Psoas muscle (tissue), 8 donors: ENCODE measurements around the gene TMTC3. TPM values are rescaled to one million over a fixed set of nuclear protein-coding genes. Genes with fewer than 3 reads are reported as not detected.

Experiments used
- ATAC-seq, 4 donors: fragments of 200-7000 bp; cut with Tn5 transposase; one replicate each; pipeline ENCODE4 v1.9.1; 2020; ENCODE audit warnings: moderate library complexity in 3 of 4, mild to moderate bottlenecking in 2 of 4
- DNase-seq, 2 donors: peaks; one replicate each; pipeline ENCODE4 v3.0.0-alpha.2; 2020
- H3K27ac ChIP-seq: fragments of 200-600 bp; one replicate; pipeline ENCODE4 v1.8.0; 2022
- H3K27me3 ChIP-seq, 3 donors: fragments of 200-600 bp in 1 of 3; one replicate each; pipeline versions ENCODE4 v1.6.1 to v1.8.0; 2013 to 2022; ENCODE audit warnings: low read length in 2 of 3, mild to moderate bottlenecking in 2 of 3, moderate library complexity in 1 of 3; ENCODE audit not compliant: insufficient read depth in 3 of 3
- H3K36me3 ChIP-seq, 2 donors: fragments of 200-600 bp in 1 of 2; one replicate each; pipeline versions ENCODE4 v1.6.1 to v1.8.0; 2013 to 2022; ENCODE audit warnings: low read depth in 1 of 2, mild to moderate bottlenecking in 1 of 2, moderate library complexity in 1 of 2; ENCODE audit not compliant: insufficient read depth in 1 of 2
- H3K4me1 ChIP-seq: fragments of 200-600 bp; one replicate; pipeline ENCODE4 v1.8.0; 2022
- H3K4me3 ChIP-seq: fragments of 200-600 bp; one replicate; pipeline ENCODE4 v1.8.0; 2022; ENCODE audit warnings: mild to moderate bottlenecking
- H3K9me3 ChIP-seq: fragments of 200-600 bp; one replicate; pipeline ENCODE4 v1.8.0; 2022
- WGBS, 3 donors: extraction: QIAGEN DNeasy Blood & Tissue Kit; methylation state at CpG; one replicate each; pipeline versions ENCODE4 v1.1.6 to v1.1.7; 2013; 5-methylcytosine and 5-hydroxymethylcytosine counted together
- intact Hi-C, 2 donors: fragments of 100-400 bp; cut with DNase I; formaldehyde crosslinking; loops; one replicate each; pipeline versions ENCODE4 v1.11.0 to v1.14.2; 2022
- polyA plus RNA-seq, 3 donors: library from polyadenylated mRNA; stranded (reverse); fragments of 200-250 nt; gene quantifications; one replicate each; pipeline ENCODE4 v1.2.3, GENCODE V29; 2013
- total RNA-seq, 4 donors: library from RNA; stranded (reverse); fragmentation: NEBNext Ultra II Directional in 2 of 4; extraction: Animal tissue kit (Norgen Biotek cat#: 25700) in 2 of 4; gene quantifications; one replicate each; pipeline versions ENCODE4 v1.2.1 to v1.2.4, GENCODE V29; 2021 to 2023
- TF ChIP-seq, protein P1 (sequence below): fragments of 200-600 bp; IDR thresholded peaks from one replicate; pipeline ENCODE4 v1.8.0; 2022; ENCODE audit warnings: antibody characterized with exemption
- donor health status: healthy with polysubstance abuse.
- donor health status: DM: no; HTN: no; CAD: no; lungs with moderate emphysema.
- donor health status: Bipolar disorder and iron deficiency.
- donor health status: healthy.
- donor health status: DM: yes; HTN: yes; CAD: no.
- donor health status: DM: no; HTN: no; CAD: no.
- donor health status: DM: no; HTN: no; CAD: no.
- donor health status: DM: yes; HTN: yes; CAD: no.

The TMTC3 gene
- total and polyA plus RNA-seq, 7 donors: 1.4 to 8.5 (median 5.5) TPM

DNA sequence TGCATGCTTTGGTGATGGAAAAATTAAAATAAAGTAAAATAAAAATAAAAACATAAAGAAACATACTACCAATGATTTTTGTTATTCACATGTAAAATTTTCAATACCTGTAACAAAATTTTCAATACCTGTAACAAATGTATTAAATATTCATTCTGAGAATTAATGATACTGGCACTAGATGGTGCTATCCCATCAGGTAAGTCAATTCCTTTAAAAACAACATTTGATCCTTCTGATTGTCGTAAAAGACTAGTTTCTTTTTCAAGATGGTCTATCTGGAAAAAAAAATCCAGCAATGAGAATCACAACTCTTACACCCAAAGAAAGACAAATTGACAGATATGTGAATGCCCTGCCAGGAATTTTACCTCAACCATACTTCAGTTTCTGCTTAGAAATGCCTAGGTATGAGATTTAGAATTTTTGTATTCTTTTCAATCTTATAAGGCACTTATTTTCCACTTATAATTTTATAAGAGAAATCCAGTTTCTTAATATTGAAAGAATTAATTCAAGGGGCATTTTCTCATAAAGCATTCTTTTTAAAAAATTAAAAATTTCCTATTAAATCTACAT, 30.9 kb upstream of the TMTC3 start:
- ATAC-seq (no peak), DNase-seq (no peak)
- intact Hi-C loops: loop anchor here in 1 of 2 donors (10.0 kb wide), 1 partner anchor 884 kb away; no protein-coding TSS in a partner anchor
- H3K36me3 ChIP-seq: peaks cover 0 to 78% of the 10 kb centered on the region in 2 donors
- H3K4me3 ChIP-seq: no peak overlapping the region
- H3K4me1 ChIP-seq: no peaks in the 10 kb centered on the region
- H3K27ac ChIP-seq: no peak overlapping the region
- H3K27me3 ChIP-seq: no peaks in the 10 kb centered on the region
- no peaks in the 10 kb centered on the region for H3K9me3 ChIP-seq
- TF ChIP-seq, protein P1, sequence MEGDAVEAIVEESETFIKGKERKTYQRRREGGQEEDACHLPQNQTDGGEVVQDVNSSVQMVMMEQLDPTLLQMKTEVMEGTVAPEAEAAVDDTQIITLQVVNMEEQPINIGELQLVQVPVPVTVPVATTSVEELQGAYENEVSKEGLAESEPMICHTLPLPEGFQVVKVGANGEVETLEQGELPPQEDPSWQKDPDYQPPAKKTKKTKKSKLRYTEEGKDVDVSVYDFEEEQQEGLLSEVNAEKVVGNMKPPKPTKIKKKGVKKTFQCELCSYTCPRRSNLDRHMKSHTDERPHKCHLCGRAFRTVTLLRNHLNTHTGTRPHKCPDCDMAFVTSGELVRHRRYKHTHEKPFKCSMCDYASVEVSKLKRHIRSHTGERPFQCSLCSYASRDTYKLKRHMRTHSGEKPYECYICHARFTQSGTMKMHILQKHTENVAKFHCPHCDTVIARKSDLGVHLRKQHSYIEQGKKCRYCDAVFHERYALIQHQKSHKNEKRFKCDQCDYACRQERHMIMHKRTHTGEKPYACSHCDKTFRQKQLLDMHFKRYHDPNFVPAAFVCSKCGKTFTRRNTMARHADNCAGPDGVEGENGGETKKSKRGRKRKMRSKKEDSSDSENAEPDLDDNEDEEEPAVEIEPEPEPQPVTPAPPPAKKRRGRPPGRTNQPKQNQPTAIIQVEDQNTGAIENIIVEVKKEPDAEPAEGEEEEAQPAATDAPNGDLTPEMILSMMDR: peak; percentile 44
- 10 to 15% (median 11%) methylated on average over 1 of the region's 1 CpG for WGBS, 3 donors

DNA sequence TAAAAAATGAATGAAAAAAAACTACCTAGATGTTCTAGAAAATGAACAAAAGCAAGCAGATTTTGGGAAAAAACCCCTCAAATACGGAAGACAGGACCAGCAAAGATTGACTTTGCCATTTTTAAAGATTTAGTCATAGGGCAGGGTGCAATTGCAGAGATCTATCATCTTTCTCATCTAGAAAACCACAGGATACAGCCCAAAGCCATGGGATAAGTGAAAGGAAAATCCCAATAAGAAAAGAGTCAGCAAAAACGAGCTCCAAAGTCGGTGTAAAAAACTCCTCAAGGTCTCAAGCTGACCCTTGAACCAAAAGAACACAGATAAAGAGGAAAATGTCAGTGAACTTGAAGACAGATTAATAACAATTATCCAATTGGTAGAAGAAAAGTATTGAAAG, 28.2 kb upstream of the TMTC3 start:
- Histone ChIP-seq H3K27ac (no peak overlapping the region), H3K9me3 (no peaks in the 10 kb centered on the region), H3K4me3 (no peak overlapping the region), H3K4me1 (no peaks in the 10 kb centered on the region), H3K36me3 (peaks cover 0 to 81% of the 10 kb centered on the region in 2 donors), H3K27me3 (no peaks in the 10 kb centered on the region)
- WGBS, 3 donors: 53 to 72% (median 57%) methylated on average over 3 of the region's 3 CpGs
- DNase-seq (no peak), ATAC-seq (no peak)
- TF ChIP-seq, protein P1: no peak
- intact Hi-C loops: loop anchor here in 1 of 2 donors (10.0 kb wide), 1 partner anchor 881 kb away; no protein-coding TSS in a partner anchor

DNA sequence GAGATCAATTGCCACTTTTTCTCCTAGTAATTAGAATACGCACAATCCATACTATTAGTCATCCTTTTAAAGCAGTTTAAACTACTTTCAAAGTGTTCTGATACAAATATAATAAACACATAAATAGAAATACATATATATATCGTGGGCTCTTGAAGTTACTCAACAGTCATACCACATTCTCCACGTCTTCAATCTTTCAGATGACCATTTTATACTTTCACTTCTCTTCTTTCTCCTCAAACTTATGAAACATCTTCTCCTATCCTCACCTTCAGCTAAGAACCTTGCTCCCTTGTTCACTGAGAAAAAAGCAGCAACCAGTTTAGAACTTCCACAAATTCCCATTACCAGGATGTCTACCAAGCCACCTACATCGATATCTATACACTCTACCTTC, 19.4 kb upstream of the TMTC3 start:
- TF ChIP-seq, protein P1: no peak
- H3K27ac ChIP-seq: no peak overlapping the region
- no peaks in the 10 kb centered on the region for H3K4me1 ChIP-seq
- H3K36me3 ChIP-seq: peaks cover 0 to 89% of the 10 kb centered on the region in 2 donors
- H3K27me3 ChIP-seq: no peaks in the 10 kb centered on the region
- H3K4me3 ChIP-seq: no peak overlapping the region
- intact Hi-C loops: loop anchor here in 1 of 2 donors (5.0 kb wide), 1 partner anchor 40 kb away; no protein-coding TSS in a partner anchor
- no peaks in the 10 kb centered on the region for H3K9me3 ChIP-seq
- no peak for ATAC-seq
- no peak for DNase-seq
- 71 to 87% (median 72%) methylated on average over 4 of the region's 4 CpGs for WGBS, 3 donors

DNA sequence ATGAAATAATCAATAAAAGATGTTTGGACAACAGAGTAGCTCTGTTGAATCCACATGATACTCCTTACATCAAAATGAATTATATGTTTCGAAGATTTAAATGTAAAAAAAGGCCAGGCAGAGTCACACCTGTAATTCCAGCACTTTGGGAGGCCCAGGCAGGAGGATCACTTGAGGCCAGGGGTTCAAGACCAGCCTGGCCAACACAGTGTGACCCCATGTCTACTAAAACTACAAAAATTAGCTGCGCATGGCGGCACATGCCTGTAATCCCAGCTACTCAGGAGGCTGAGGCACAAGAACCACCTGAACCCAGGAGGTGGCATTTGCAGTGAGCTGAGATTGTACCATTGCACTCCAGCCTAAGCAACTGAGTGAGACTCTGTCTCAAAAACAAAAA, 15.0 kb upstream of the TMTC3 start:
- Histone ChIP-seq H3K9me3 (no peaks in the 10 kb centered on the region), H3K36me3 (peaks cover 0 to 80% of the 10 kb centered on the region in 2 donors), H3K27me3 (no peaks in the 10 kb centered on the region), H3K4me3 (no peak overlapping the region), H3K4me1 (no peaks in the 10 kb centered on the region), H3K27ac (no peak overlapping the region)
- TF ChIP-seq, protein P1: no peak
- 96 to 99% (median 97%) methylated on average over 3 of the region's 3 CpGs for WGBS, 3 donors
- intact Hi-C loops: no loop called here
- ATAC-seq (no peak), DNase-seq (no peak)

DNA sequence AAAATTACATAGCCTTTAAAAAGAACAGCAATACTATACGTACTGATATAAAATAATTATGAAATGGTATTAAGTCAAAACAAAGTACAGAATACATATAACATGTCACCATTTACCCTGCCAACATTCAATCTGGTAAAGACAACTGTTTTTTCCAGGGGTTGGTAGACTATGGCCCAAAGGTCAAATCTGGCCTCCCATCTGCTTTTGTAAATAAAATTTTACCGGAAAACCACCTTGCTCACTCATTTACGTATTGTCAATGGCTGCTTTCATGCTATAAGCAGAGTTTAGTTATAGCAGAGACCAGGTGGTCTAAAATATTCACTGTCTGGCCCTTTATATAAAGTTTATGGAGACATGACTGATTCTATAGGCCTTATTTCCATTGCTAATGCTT, 14.3 kb upstream of the TMTC3 start:
- ATAC-seq: no peak
- 97 to 98% (median 98%) methylated on average over 3 of the region's 3 CpGs for WGBS, 3 donors
- no peaks in the 10 kb centered on the region for H3K4me1 ChIP-seq
- H3K27ac ChIP-seq: no peak overlapping the region
- H3K36me3 ChIP-seq: peaks cover 0 to 74% of the 10 kb centered on the region in 2 donors
- TF ChIP-seq, protein P1: no peak
- no peak for DNase-seq
- no peaks in the 10 kb centered on the region for H3K9me3 ChIP-seq
- no peak overlapping the region for H3K4me3 ChIP-seq
- intact Hi-C loops: no loop called here
- no peaks in the 10 kb centered on the region for H3K27me3 ChIP-seq
